Left lobe of liver (tissue), 2 donors: Measurements from ENCODE around the gene SIN3A. TPM values are rescaled to one million over a fixed set of nuclear protein-coding genes. Genes with fewer than 3 reads are reported as not detected.
"Not testable (repeated sequence)": the region's sequence is repeated elsewhere in the genome, so short reads cannot be mapped to it uniquely, and the experiment has no call there.

Source experiments
- ATAC-seq: fragments of 200-7000 bp; cut with Tn5 transposase; one replicate; pipeline ENCODE4 v1.9.1; 2020; ENCODE audit warnings: mild to moderate bottlenecking, moderate library complexity
- DNase-seq: peaks from one replicate; pipeline ENCODE4 v3.0.0-alpha.2; 2020; ENCODE audit warnings: low spot score
- total RNA-seq: library from RNA; stranded (reverse); gene quantifications from one replicate; pipeline ENCODE4 v1.2.1, GENCODE V29; 2021
- donor health status: DM: no; HTN: no; CAD: no; lungs with moderate emphysema.
- donor health status: DM: no; HTN: yes; CAD: no.

SIN3A gene
- total RNA-seq, 1 donor from 2014 or later = 23.3 TPM

DNA sequence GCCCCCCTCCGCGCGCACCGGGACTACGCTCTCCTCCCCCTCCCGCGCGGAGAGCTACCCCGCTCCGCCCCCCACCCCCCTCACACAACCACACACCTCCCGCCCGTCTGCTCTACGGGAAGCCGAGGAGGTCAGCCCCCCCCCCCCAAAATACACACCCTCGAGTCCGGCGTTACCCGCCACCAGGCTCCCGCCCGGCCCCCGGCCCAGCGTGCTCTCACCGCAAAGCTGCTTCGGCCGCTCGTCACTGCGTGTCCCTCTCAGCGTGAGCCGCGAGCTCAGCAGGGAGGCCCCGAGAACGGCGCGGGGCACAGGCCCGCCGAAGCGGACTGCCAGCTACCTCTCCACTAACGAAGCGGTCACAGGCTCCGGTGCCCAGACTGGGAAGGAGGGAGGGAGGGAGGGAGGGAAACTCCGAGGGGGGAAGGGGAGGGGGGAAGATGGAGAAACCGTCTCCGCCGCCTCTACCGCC, 252 bp downstream of the SIN3A start:
- no peak for DNase-seq
- ATAC-seq = no peak

DNA sequence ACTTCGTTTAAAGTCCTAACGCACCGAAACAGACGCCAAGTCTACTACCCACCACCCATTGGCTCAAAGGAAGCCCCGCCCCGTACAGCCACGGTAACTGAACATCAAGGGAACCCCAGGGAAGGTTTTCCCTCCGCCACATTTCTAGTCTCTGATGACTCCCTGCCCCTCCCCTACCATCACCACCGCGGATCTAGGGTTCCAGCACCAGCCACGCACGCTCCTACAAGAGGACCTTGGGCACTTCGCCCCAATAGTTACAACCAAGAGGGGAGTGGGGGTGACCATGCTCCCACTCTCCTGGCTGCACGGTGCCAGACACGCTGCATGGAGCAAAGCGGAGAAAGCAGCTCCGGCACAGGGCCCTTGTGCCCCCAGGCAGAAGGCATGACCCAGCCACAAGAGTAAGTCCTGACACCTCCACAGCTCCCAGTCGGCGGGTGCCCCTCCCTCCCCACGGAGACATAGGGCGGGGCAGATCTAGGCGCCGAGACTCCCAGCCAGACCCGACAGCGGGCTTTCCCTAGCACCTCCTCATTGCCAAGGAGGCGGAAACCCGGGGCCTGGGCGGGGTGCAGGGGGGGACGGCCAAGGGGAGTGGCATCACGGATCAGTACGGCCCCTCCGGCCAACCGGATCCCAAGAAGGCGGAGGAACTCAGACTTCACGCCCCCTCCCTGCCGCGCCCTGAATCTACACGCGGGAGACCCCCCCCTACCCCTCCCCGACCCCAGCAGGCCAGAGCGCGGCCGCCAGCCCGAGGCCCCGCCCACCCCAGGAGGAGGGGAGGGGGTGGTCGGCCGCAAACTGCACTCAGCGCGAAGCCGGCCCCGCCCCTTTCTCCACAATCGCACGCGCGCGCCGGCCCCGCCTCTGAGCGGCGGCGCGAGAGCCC, 936 bp downstream of the SIN3A start:
- ATAC-seq (peak; percentile 52), DNase-seq (peak; percentile 98)

DNA sequence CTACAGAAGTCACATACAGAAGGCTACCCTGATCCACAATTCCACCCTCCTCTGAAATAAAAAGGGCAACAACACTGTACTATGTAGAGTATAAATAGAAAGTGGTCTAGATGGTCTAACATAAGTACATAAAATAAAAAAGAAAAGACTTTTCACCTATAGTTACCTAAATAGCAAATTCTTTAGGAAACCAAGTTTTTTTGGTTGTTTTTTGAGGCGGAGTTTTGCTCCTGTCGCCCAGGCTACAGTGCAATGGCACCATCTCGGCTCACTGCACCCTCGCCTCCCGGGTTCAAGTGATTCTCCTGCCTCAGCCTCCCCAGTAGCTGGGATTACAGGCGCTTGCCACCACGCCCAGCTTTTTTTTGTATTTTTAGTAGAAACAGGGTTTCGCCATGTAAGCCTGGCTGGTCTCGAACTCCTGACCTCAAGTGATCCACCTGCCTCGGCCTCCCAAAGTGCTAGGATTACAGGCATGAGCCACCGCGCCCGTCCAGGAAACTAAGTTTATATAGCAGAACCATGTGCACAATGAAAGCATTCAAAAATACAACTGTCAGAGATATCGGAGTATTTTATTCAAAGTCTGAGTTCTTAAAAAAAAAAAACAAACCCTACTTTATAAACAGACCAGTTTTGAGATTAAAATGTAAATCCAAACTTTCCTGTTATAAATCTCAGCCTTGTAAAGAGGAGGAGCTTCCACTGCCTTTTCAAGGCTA, 1.7 kb downstream of the SIN3A start:
- no peak for ATAC-seq
- DNase-seq = no peak

DNA sequence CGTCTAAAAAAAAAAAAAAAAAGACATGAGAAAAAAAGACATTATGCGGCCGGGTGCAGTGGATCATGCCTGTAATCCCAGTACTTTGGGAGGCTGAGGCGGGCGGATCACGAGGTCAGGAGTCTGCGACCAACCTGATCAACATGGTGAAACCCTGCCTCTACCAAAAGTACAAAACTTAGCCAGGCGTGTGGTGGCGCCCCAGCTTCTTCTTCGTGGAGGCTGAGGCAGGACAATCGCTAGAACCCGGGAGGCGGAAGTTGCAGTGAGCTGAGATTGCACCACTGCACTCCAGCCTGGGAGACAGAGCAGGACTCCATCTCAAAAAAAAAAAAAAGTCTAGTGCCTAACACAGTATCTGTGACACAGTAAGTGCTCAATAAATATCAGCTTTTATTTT, 3.3 kb downstream of the SIN3A start:
- not testable (repeated sequence) for ATAC-seq, DNase-seq

GRCh38 chr15:75446151-75446550, 5.3 kb downstream of the SIN3A start:
- DNase-seq (no peak), ATAC-seq (no peak)

- not testable (repeated sequence) for ATAC-seq, DNase-seq
These were observed 6.2 kb downstream of the SIN3A start for GRCh38 chr15:75445324-75445723.

- not testable (repeated sequence) for DNase-seq, ATAC-seq
These were observed 7.5 kb downstream of the SIN3A start for GRCh38 chr15:75443972-75444453.

- DNase-seq (no peak), ATAC-seq (no peak)
These were observed 13.8 kb downstream of the SIN3A start for GRCh38 chr15:75437721-75438120.

DNA sequence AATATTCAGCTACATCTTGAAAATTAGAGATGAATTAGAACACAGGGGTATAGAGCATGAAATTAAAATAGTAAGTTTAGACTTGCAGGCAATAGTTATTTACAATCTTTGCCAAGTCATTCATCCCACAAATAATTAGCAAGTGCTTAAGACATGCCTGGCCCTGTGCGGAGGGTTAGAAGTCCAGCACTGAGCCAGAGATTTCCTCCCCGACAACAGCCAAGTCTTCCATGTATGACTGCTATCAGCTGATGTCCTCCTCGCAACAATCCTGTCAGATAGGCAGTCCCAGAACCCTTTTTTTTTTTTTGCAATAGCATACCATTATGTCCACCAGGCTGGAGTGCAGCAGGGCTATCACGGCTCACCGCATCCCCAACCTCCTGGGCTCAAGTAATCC, 14.6 kb downstream of the SIN3A start:
- DNase-seq (no peak), ATAC-seq (no peak)

- no peak for ATAC-seq
These were observed 19.8 kb downstream of the SIN3A start for GRCh38 chr15:75431682-75432081.

DNA sequence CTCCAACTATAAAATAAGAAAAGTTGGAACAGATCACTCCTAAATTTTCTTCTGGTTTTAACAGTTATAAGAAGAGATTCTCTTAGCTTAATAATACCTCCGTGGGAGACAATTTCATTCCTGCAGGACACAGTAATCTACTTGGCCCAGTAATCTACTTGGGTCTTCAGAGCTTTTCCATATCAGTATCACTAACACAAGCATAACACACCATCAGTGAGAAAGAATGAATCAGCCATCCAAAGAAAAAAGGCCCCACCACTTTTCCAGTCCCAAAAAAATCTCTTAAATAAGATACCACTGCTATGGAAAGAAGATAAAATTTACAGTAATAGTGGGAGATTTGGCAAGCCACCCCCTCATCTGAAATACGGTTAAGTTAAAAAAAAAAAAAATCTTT, 20.2 kb downstream of the SIN3A start:
- DNase-seq = no peak
- ATAC-seq = no peak

More at GRCh38 chr15:75431682-75432081, 19.8 kb downstream of the SIN3A start:
- no peak for DNase-seq

GRCh38 chr15:75430259-75430658, 21.2 kb downstream of the SIN3A start:
- no peak for ATAC-seq
- DNase-seq = no peak

DNA sequence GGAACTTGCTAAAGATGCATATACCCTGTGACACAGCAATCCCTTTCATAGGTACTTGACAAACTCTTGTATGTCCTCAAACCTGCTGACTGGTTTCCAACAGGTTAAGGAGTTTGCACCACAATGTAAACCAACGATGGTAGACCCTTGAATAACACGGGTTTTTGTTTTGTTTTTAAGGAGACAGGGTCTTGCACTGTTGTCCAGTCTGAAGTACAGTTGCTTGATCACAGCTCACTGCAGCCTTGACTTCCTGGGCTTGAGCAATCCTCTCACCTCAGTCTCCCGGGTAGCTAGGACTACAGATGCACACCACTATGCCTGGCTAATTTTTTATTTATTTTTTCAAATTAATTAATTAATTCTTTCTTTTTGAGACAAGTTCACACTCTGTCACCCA, 23.3 kb downstream of the SIN3A start:
- DNase-seq (no peak), ATAC-seq (no peak)

- ATAC-seq = no peak
- no peak for DNase-seq
These were observed 25.5 kb downstream of the SIN3A start for GRCh38 chr15:75425966-75426500.

GRCh38 chr15:75422554-75422953, 28.9 kb downstream of the SIN3A start:
- ATAC-seq (no peak), DNase-seq (no peak)

- DNase-seq (no peak), ATAC-seq (no peak)
These were observed 30.8 kb downstream of the SIN3A start for GRCh38 chr15:75420698-75421097.

GRCh38 chr15:75416584-75416983, 34.9 kb downstream of the SIN3A start:
- DNase-seq (no peak), ATAC-seq (no peak)

- no peak for ATAC-seq
- DNase-seq = no peak
These were observed 41.3 kb downstream of the SIN3A start for GRCh38 chr15:75410196-75410595.

DNA sequence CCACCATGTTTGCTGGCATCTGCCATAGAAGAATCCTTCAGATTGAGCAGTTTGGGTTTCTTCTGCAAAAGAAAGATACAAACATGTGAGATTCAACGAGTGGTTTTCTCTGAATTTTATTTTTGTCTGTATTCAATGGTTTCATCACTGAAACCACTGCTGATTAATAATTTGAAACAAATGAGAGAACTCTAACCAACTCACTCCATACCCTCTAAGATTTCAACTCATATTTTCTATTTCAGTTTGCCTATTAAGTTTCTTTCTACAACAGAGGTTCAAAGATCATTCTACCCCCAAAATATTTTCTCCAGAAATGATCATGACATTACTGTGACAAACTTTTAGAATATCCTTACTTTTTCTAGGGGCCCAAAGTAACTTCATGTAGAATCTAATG, 44.4 kb downstream of the SIN3A start:
- DNase-seq = no peak
- no peak for ATAC-seq

- DNase-seq = no peak
- no peak for ATAC-seq
These were observed 47.6 kb downstream of the SIN3A start for GRCh38 chr15:75403892-75404291.

DNA sequence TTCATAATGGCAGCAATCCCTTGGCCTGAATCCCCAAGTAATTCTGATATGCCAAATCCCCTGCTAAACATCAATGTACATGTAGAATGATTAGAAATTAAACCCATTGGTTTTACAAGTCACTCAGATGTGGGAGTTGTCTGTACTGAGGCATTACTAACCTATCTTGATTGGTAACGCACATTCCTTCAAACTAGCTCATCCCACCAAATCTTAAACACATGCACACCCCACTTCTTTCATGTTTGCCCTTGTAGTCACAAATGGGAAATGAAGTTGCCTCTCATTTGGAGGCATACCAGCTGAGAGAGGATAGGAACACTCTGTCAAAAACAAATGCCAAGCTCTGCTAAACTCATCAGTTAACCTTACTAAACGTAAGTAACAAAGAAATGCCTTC, 54.0 kb downstream of the SIN3A start:
- DNase-seq (no peak), ATAC-seq (no peak)
